DLD1 (cell line): ENCODE data around the gene PITPNC1.
"Not testable (repeated sequence)": the region's sequence is repeated elsewhere in the genome, so short reads cannot be mapped to it uniquely, and the experiment has no call there.

Source experiments
- in situ Hi-C: cut with HindIII; loops from 2 replicates; pipeline ENCODE4 v1.10.0; 2017; ENCODE audit warnings: low sequenced_read_pairs

PITPNC1 gene

DNA sequence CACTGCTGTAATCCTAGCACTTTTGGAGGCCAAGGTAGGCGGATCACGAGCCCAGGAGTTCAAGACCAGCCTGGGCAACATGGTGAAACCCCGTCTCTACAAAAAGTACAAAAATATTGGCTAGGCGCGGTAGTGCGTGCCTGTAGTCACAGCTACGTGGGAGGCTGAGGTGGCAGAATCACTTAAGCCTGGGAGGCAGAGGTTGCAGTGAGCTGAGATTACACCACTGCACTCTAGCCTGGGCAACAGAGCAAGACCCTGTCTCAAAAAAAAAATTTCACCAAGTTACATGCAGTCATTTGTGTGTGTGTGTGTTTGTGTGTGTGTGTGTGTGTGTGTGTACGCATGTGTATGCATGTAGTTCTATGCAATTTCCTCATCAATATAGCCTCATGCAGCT lies 325.8 kb downstream of the PITPNC1 start:
- in situ Hi-C loops, result not testable (repeated sequence)

DNA sequence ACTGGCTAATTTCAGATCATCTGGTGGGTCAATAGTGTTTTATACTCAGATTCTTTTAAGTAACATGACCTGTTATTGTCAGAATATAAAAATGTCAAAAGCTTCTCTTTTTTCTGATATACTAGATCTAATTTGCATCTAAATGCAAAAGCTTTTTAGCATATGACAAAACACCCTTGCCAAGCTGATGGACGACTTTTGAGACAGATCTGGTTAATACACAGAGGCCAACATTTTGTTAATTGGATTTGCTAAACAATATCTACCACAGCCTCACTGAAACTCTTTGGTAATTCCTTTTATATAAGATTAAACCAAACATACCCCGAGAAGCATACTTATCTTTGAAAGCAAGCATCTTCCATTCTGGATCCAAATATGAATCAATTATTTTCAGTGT lies 330.4 kb downstream of the PITPNC1 start:
- in situ Hi-C loops, result no loop called here

DNA sequence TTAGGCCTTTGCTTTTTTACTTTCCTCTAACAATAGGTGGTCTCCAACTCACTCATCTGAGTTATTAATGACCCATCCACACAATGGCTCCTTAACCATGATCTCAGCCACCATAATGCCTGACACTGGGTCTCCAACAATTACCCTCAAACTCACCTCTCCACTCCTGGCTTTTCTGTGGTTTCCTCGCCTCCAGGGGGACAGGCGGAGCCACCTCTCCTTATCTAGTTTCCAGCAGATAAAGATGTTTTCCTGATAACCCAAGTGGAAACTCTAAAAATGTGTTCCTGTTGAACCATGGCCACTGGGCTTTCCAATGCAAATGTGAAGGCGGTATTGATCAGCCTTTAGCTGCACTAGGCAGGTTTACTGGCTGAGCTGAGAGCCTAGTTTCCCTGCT lies 331.3 kb downstream of the PITPNC1 start:
- in situ Hi-C loops, result no loop called here

DNA sequence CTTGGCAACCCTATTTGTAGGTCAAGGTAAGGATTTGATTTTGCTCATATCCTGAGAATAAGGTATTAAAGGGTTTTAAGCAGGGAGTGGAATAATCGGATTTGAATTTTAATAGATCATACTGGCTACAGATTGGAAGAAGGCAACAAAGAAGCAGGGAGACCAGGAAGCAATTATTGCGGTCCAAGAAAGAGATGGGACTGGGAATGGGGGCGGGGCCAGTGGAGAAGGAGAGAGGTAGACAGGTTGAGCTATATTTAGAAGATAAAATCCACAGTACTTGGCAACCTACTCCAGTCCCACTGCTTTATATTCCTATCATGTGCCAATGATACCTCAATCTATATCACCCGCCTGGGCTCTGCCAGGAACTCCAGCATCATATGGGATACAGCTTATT lies 334.8 kb downstream of the PITPNC1 start:
- in situ Hi-C loops, result no loop called here

DNA sequence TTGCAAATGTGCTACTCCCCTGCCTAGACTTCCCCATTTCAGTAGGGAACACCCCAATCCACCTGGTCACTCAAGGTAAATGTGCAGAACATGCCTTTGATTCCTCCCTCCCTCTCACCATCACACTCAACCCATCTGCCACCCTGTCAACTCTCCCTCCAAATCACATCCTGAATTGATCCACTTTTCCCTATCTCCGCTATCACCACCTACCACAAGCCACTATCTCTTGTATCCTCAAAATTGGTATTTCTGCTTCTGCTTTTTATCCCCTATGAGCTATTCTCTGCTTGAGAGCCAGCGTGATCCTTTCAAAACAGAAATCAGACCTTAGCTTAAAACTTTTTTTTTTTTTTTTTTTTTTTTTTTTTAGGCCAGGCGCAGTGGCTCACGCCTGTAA lies 335.3 kb downstream of the PITPNC1 start:
- in situ Hi-C loops, result no loop called here

DNA sequence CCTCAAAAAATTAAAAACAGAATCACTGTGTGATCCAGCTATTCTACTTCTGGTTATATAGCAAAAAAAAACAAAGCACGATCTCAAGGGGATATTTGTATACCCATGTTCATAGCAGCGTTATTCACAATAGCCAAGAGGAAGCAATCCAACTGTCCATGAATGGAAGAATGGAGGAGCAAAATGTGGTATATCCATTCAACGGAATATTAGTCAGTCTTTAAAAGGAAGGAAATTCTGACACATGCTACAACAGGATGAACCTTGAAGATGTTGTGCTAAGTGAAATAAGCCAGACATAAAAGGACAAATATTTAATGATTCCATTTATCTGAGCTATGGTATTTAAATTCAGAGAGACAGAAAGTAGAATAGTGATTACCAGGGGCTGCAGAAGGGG lies 336.1 kb downstream of the PITPNC1 start:
- in situ Hi-C loops, result no loop called here

DNA sequence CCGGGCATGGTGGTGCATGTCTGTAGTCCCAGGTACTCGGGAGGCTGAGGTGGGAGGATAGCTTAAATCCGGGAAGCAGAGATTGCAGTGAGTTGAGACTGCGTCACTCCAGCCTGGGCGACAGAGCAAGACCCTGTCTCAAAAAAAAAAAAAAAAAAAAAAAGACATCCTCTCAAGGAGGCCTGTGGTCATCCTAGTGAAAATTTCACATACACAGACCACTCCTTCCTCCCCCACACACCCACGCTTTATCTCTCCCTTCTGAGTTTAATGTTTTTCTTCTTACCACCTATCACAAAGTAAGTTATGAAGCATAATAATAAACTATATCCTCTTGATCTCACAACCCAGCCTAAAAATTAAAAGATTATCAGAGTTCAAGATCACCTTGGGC lies 339.3 kb downstream of the PITPNC1 start:
- in situ Hi-C loops, result no loop called here

DNA sequence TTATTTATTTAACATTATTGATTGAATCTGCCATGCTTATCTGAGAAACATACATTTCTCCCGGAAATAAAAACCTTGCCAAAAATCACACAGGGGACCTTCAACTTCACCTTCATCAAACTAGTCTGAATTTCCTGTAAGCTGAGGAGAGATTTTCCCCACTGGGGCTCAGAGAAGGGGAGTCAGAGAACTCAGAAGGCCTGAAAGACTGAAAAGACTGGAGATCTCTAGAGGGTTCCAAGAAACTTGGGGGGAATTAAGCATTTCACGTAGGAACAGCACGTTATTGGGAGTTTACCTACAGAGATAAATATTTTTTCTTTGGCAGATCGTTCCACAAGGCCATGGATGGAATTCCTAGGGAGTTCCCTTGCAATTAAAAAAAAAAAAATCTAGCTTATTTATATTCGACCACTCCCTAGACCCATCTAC lies 340.1 kb downstream of the PITPNC1 start:
- in situ Hi-C loops, result no loop called here

DNA sequence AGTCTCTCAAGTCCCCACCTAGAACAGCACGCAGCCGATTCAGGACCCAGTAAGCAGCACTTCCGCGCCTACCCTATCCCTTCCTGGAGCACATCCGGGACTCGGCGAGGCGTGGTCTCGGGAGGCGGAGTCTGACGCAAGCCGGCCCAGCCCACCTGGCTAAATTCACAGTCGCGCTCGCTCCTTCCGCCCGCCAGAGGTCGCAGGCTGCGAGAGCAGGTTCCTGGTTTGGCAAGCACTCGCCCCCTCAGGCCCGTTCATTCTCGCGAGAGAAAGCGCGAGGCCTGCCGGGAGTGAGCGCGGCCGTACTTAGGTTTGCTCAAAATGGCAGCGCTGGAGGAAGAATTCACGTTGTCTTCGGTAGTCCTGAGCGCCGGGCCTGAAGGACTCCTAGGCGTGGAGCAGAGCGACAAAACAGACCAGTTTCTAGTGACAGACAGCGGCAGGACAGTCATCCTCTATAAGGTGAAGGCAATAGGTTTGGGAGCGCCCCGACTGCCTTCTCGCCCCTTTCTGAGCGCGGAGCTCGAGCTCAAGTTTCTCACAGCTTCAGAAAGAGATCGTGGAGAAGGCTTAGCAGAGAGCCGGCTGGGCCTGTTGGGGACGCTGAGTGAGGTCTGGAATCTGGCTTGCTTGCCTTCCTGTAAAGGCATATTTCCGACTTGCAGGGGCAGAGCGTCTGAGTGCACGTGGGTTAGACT lies 340.7 kb downstream of the PITPNC1 start, which contains the start of gene NOL11:
Gene NOL11, plus strand, starts transcription at position 313 of the 701 bp plus-strand sequence. Its CDS starts 12 bp downstream, at position 325.
- in situ Hi-C loops, result no loop called here

DNA sequence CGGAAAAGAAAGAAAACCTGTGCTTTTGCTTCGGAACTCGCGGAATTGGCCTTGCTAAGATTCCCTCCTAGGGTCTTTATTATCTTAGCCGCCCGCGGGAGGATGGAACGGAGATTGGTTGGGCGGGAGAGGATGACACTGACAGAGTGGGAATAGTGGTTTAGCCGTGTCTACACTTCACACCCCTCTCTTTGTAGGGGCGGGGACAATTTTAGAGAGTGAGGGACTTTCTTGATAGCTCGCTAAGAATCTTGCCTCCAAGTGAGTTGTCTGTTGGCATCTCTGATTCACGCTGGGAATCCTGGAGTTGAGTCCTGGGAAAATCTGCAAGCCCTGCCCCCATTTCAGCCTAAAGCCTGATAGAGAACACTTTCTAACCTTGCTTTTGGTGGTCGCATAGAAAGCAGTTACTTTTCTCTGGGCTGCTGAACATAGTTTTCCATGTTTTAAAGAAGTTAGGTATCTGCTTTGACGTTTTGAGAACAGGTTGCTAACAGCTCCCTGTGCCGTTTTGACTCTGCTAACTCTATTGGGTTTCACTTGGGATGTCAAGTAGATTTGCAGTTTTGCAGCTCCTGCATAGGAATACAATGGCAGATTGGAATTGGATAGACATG lies 341.4 kb downstream of the PITPNC1 start:
- in situ Hi-C loops, result no loop called here

DNA sequence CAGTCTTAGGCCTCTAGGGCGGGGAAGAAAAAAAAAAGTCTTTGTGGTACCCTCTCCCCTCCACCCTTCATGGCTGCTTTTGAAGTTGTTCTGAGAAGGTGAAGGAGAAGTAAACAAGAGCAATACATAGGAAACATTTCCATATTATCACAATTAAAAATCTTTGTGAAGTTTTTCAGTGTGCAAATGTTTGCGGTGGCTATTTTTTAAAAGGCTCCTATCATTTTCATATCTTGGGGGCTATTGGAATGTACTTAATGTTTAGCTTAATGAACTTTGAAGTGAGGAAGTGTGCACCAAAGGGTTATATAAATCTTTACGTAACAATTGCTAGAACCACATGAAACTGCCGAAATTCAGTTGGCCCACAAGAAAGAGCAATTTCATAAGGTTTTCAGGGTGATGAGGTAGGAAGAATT lies 348.3 kb downstream of the PITPNC1 start:
- in situ Hi-C loops, result no loop called here

DNA sequence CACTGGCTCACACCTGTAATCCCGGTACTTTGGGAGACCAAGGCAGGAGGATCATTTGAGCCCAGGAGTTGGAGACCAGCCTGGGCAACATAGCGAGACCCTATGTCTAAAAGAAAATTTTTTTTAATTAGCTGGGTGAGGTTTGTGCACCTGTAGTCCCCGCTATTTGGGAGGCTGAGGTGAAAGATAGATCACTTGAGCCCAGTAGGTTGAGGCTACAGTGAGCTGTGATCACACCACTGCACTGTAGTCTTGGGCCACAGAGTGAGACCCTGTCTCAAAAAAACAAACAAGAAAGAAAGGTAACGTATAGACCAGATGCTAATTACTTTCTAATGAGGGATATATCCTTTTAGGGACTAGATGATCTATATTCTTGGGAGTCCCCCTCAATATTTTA lies 348.7 kb downstream of the PITPNC1 start:
- in situ Hi-C loops, result no loop called here

DNA sequence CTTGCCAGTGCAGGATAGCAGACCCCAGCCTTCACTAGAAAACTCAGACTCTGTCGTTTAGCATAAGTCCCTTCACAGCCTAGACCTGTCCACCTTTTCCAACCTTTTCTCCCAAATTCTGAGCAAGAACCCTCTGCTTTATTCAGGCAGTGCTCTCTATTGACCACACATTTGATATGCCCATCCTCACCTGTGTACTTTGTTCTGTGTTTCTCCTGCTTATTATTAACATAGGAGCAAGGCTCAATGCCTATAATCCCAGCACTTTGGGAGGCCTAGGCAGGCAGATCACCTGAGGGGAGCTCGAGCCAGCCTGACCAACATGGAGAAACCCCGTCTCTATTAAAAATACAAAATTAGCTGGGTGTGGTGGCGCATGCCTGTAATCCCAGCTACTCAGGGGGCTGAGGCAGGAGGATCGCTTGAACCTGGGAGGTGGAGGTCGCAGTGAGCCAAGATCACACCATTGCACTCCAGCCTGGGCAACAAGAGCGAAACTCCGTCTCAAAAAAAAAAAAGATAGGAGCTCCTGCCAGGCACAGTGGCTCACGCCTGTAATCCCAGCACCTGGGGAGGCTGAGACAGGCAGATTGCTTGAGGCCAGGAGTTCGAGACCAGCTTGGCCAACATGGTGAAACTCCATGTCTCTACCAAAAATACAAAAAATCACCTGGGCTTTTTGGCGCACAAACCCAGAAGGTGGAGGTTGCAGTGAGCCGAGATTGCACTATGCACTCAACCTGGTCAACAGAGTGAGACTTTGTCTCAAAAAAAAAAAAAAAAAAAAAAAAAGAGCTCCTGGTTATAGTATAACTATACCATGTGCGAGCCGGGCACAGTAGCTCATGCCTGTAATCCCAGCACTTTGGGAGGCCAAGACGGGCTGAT lies 350.3 kb downstream of the PITPNC1 start:
- in situ Hi-C loops, result not testable (repeated sequence)

DNA sequence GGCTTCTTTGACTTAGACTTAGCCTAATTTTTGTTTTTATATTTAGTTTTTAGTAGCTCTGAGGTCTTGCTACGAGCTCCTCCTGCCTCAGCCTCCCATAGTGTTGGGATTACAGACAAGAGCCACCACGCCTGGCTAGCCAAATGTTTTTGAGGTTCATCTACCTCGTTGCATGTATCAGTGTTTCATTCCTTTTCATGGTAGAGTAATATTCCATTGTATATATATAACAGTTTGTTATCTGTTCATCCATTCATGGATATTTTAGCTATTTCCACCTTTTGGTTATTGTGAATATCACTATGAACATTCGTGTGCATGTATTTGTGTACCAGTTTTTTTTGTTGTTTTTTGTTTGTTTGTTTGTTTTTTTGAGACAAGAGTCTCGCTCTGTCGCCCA lies 352.8 kb downstream of the PITPNC1 start:
- in situ Hi-C loops, result no loop called here

DNA sequence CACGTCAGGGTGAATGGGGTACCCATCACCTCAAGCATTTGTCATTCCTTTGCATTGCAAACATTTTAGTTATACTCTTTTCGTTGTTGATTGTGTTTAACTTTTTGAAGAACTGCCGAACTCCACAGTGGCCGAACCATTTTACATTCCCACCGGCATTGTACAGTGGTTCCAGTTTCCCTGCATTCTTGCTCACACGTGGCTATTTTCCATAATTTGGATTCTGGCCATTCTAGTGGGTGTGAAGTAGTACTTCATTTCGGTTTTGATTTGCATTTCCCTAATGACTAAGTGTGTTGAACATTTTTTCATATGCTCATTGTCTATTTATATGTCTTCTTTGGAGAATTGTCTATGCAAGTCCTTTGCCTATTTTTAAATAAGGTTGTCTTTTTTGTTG lies 353.6 kb downstream of the PITPNC1 start:
- in situ Hi-C loops, result no loop called here

DNA sequence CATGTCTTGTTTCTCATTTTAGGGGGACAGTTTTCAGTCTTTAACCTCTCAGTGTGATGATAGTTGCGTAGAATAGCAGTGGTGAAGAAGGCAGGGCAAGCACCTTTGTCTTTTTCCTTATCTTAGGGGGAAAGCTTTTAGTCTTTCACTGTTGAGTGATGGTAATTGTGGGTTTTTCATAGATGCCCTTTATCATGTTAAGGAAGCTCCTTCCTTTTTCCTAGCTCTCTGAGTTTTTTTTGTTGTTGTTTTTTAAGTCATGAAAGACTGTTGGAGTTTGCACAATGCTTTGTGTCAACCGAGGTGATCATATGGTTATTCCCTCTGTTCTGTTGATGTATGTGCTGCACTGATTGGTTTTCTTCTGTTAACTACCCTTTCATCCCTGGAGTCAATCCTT lies 356.4 kb downstream of the PITPNC1 start:
- in situ Hi-C loops, result no loop called here

DNA sequence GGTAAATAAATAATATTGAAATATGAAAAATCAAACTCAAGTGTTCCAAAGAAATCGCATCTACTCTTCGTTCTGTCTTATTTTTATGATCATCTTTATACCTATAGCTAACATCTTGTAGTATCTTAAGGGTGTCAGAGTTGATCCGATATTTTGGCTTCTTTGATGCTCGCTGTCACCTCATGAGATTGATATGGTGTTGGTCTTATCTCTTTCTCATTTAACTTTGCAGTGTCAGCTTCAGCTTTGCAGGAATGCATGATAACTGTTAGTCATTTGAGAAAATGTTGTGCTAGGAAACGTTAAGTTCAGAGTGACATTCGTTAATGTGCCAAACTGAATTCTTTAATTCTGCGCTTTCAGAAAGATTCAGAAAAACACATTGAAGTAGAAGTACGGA lies 360.1 kb downstream of the PITPNC1 start:
- in situ Hi-C loops, result no loop called here

DNA sequence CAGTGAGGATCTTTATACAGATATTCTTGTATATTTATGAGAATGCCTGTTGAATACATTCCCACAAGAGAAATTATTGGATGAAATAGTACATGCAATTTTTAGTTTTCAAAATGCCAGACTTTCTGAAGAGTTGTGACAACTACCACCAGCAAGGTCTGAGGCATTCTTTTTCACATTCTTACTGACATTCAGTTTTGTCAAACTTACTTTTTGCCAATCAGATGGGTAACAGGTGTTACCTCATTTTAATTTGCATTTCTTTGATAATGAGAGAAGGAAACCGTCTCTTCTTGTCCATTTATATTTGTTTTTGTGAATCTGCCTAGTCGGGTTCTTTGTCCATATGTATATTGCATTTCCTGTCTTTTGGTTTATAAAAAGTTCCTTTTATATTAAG lies 364.9 kb downstream of the PITPNC1 start:
- in situ Hi-C loops, result no loop called here
